GM19324 (cell line): ENCODE measurements around the gene VMAC.

Experiments
- ATAC-seq: cut with Tn5 transposase; IDR thresholded peaks from one replicate; pipeline ENCODE4 v1.9.1; 2021; ENCODE audit warnings: mild to moderate bottlenecking, moderate library complexity; ENCODE audit not compliant: unreplicated experiment, low FRiP score

The VMAC gene

GRCh38 chr19:5948752-5949564, 44.3 kb downstream of the VMAC start:
- no peak for ATAC-seq

- no peak for ATAC-seq
These were observed 45.2 kb downstream of the VMAC start for GRCh38 chr19:5949792-5950305.

GRCh38 chr19:5950741-5951140, 46.1 kb downstream of the VMAC start:
- no peak for ATAC-seq

- ATAC-seq: no peak
These were observed 46.7 kb downstream of the VMAC start for GRCh38 chr19:5951338-5951861.

- no peak for ATAC-seq
These were observed 47.7 kb downstream of the VMAC start for GRCh38 chr19:5952193-5953029.

- ATAC-seq: no peak
These were observed 48.4 kb downstream of the VMAC start for GRCh38 chr19:5953030-5953589.

GRCh38 chr19:5953680-5954213, 49.1 kb downstream of the VMAC start:
- ATAC-seq: no peak

GRCh38 chr19:5954293-5954692, 49.6 kb downstream of the VMAC start:
- ATAC-seq: no peak

GRCh38 chr19:5955636-5955935, 50.9 kb downstream of the VMAC start:
- ATAC-seq: no peak

GRCh38 chr19:5956323-5956722, 51.7 kb downstream of the VMAC start:
- no peak for ATAC-seq

GRCh38 chr19:5956728-5957127, 52.1 kb downstream of the VMAC start:
- no peak for ATAC-seq

- no peak for ATAC-seq
These were observed 52.5 kb downstream of the VMAC start for GRCh38 chr19:5957170-5957569.

- no peak for ATAC-seq
These were observed 53.6 kb downstream of the VMAC start for GRCh38 chr19:5958074-5958850.

- no peak for ATAC-seq
These were observed 54.1 kb downstream of the VMAC start for GRCh38 chr19:5958851-5959122.

- ATAC-seq: no peak
These were observed 54.8 kb downstream of the VMAC start for GRCh38 chr19:5959260-5960004.
